GM06990 (cell line): Measurements from ENCODE around the gene ADAT3.

Source experiments
- DNase-seq: peaks from one replicate; pipeline ENCODE4 v3.0.0-alpha.2; 2011; ENCODE audit not compliant: insufficient read length; ENCODE audit errors: extremely low read depth
- H3K27me3 ChIP-seq: replicated peaks from 2 replicates; pipeline ENCODE4 v1.6.0; 2011; ENCODE audit warnings: low read length; ENCODE audit not compliant: control insufficient read depth, insufficient read depth
- H3K36me3 ChIP-seq: 2 replicates; pipeline ENCODE4 v1.5.1; 2011; ENCODE audit warnings: low read length; ENCODE audit not compliant: control insufficient read depth, insufficient read depth
- H3K4me3 ChIP-seq: replicated peaks from 2 replicates; pipeline ENCODE4 v1.5.1; 2011; ENCODE audit warnings: low read depth, mild to moderate bottlenecking, control low read depth, low read length
- CTCF ChIP-seq: IDR thresholded peaks from 2 replicates; pipeline ENCODE4 v1.5.1; 2011; ENCODE audit warnings: low read length, control low read depth, mild to moderate bottlenecking, inconsistent platforms; ENCODE audit not compliant: insufficient read depth, poor library complexity, severe bottlenecking

ADAT3 gene

GRCh38 chr19:1935484-1936208 lies 30.4 kb downstream of the ADAT3 start:
- TF ChIP-seq CTCF: no peak
- no peaks in the 10 kb centered on the region for H3K36me3 ChIP-seq
- DNase-seq: no peak
- no peaks in the 10 kb centered on the region for H3K27me3 ChIP-seq
- no peak overlapping the region for H3K4me3 ChIP-seq

- TF ChIP-seq CTCF: no peak
- Histone ChIP-seq H3K36me3 (no peaks in the 10 kb centered on the region), H3K27me3 (no peaks in the 10 kb centered on the region), H3K4me3 (no peak overlapping the region)
- DNase-seq: no peak
These were observed 31.2 kb downstream of the ADAT3 start for GRCh38 chr19:1936430-1936829.

GRCh38 chr19:1936916-1937610 lies 31.9 kb downstream of the ADAT3 start:
- Histone ChIP-seq H3K36me3 (no peaks in the 10 kb centered on the region), H3K4me3 (no peak overlapping the region), H3K27me3 (no peaks in the 10 kb centered on the region)
- TF ChIP-seq CTCF: no peak
- DNase-seq: no peak

GRCh38 chr19:1938071-1938470 lies 32.9 kb downstream of the ADAT3 start:
- Histone ChIP-seq H3K4me3 (no peak overlapping the region), H3K36me3 (no peaks in the 10 kb centered on the region), H3K27me3 (no peaks in the 10 kb centered on the region)
- DNase-seq: no peak
- TF ChIP-seq CTCF: no peak

GRCh38 chr19:1941146-1942077 lies 36.2 kb downstream of the ADAT3 start, which contains the start of gene CSNK1G2:
CSNK1G2 (plus strand) TSS chr19:1941172; CDS start chr19:1969773, 28,601 bp downstream.
- H3K27me3 ChIP-seq: no peaks in the 10 kb centered on the region
- peak within 1 kb of the TSS; percentile 83 for H3K4me3 ChIP-seq
- no peaks in the 10 kb centered on the region for H3K36me3 ChIP-seq
- DNase-seq: no peak
- no peak for TF ChIP-seq CTCF
